SH-SY5Y (cell line): ENCODE results near the gene C1QTNF3.

Experiments used
- GATA2 ChIP-seq: IDR thresholded peaks from 2 replicates; pipeline ENCODE4 v1.6.1; 2011; ENCODE audit warnings: mild to moderate bottlenecking, low read depth, low read length
- GATA3 ChIP-seq: IDR thresholded peaks from 2 replicates; pipeline ENCODE4 v1.6.1; 2011; ENCODE audit warnings: low read depth, mild to moderate bottlenecking, low read length, moderate library complexity

DNA sequence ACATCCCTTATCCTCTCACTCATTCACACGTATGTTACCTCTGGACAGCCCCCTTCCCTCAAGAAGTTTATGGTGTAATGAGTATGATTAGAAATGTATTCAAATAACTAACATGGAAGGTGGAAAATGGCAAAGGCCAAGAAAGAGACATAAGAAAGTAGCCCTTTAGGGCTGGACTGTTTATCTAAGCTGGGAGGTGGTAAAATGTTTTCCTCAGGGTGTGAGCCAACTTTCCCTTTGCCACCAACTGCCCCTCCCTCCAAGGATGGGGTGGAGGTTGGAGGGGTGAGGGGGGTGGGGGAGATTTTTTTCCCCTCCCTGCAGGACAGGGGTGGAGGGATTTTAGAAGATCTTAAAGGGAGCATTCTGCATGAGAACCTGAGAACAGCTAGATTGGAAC lies 66.7 kb downstream of the C1QTNF3 start:
- TF ChIP-seq GATA2 (no peak), GATA3 (no peak)
